Nucleus accumbens (tissue), 56 donors: ENCODE data around the gene NEAT1.

ENCODE experiments used
- DNase-seq, 56 donors: peaks; one replicate each; lab custom pipeline; 2025; lab: John Stamatoyannopoulos, UW

NEAT1 gene

DNA sequence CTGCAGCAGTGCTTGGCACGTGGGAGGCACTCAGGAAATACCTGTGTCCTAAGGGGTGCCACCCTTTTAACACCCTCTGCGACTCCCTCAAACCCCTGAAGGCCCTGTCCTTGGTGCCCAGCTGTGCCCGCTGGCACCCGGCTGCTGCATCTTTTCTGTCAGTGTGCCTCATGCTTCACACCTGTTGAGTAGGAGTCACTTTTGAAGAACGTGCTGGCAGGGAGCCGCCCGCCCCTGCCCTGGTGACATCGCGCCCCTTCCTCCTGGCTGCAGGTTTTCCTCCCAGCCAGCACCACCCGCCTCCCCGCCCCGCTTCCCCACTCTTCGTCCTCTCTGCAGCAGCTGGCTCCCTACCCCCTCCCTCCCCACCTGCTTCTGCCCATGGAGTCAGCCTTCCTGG lies 18.4 kb upstream of the NEAT1 start:
- no peak for DNase-seq

DNA sequence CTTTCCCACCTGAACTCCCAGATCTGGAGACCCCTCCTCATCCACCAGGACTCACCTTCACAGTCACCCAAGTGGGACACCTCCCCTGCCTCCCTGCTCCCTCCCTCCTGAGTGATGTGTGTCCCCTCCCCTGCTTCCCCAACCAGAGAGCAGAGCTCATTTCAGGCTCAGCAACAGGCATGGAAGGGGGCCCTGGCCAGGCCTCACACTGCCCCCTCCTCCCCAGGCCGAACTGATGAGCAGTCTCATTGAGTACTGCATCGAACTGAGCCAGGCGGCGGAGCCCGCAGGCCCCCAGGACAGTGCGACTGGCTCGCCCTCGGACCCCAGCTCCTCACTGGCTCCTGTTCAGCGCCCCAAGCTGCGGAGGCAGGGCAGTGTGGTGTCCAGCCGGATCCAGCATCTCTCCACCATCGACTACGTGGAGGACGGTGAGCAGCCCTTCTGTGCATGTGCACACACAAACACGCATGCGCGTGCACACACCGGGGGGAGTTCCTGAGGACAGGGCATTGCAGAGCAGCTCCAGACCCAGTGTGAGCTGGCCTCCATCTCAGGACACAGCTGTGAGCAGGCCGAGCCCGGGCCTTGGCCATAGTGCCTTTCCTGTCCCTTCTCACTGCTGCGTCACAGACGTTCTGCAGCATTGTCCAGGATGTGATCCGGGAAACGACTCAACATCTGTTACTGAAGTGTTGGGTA lies 17.8 kb upstream of the NEAT1 start:
- DNase-seq = no peak

DNA sequence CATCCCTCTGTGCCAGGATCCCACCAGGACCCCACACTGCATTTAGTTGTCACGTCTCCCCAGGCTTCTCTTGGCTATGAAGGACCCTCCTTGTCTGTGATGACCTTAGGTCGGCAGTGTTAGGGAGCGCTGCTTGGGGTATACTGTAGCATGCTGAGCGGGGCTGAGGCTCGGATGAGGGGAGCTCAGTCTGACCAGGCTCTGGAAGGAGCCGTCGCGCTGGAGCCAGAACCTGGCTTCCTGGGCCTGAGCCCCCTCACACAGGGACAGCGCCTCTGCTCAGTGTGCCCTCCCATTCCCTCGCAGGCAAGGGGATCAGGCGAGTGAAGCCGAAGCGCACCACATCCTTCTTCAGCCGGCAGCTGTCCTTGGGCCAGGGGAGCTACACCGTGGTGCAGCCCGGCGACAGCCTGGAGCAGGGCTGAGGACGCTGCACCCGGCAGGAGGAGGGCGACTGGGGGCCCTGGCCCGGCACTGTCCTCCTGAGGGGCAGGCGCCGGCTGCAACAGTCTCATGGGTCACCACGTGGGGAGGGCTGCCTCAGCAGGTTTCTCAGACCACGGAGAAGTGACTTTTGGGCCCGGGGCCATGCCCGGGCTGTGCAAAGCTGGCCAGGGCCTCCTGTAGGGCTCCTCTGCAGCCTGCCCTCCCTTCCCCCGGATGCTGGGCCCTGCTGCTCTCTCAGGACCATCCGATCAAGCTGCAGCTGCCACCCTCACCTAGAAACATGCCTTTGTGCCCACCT lies 11.5 kb upstream of the NEAT1 start:
- DNase-seq = no peak

DNA sequence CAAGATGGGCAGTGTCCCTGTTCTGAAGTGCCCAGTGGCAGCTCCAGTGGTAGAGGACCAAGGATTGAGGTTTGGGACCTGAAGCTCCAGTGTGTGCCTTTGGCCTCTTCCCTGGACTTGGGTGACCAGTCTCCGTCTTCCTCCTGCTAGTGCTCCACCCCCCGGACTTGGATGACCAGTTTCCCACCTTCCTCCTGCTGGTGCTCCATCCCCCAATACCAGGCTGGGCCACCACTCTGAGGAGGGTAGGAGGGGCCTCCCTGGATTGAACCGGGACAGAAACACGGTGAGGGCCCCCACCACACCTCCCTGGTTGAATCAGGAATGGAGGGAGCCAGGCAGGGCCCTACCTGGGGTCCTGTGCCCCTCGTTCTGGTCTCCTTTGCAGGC lies 10.9 kb upstream of the NEAT1 start:
- no peak for DNase-seq

DNA sequence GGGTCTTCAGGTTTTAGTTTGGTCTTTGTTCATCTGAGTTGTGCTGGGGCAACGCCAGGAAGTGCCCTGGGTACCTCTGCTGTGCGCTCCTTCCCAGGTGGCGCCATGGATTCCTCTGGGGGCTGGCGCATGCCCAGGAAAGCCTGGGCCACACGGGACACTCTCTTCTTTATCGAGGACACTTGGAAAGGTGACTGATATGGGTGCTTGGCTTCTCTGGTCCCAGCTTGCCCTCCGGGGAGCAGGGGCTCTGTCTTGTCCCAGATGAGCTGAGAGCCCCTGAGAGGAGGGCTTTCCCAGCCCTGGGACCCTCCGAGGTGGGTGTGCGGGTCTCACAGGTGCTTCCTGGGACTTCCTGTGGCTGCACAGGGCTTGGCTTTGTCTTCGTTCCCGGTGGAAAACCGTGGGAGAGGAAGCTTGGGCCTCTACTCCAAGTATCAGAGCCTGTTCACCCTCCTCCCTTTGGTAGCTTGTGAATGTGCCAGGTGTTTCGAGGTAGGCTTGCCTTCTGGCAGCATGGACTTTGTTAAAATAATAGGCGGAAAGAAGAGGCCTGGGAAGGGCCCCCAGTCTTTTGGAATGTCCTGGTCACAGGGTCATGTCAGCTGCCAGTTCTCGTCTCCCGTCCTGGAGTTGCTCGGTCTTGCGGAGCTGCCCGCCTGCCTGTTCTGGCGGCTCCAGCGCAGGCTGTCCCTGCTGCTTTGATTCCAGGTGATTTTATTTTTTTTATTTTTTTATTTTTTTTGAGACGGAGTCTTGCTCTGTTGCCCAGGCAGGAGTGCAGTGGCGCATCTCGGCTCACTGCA lies 10.1 kb upstream of the NEAT1 start:
- no peak for DNase-seq

DNA sequence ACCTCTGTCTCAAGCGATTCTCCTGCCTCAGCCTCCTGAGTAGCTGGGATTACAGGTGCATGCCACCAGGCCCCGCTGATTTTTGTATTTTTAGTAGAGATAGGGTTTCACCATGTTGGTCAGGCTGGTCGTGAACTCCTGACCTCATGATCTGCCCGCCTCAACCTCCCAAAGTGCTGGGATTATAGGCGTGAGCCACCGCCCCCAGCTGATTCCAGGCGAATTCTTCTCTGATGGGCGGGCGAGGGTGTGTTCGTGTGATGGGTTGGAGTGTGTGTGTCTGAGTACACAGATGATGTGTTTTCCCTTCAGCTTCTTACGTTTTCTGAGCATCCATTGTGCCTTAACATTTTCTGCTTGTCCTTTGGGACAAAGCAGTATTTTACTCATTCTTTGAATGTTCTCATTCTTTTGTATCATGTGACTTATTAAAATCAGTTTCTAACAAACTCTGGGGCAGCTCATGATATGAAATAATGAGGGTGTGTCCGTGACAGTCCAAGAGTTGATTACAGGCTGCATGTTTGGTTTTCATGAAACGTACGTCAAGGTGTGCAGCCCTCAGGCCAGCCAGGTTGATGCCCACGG lies 9.4 kb upstream of the NEAT1 start:
- peak in 2 of 56 donors; percentile 19 to 29 for DNase-seq

DNA sequence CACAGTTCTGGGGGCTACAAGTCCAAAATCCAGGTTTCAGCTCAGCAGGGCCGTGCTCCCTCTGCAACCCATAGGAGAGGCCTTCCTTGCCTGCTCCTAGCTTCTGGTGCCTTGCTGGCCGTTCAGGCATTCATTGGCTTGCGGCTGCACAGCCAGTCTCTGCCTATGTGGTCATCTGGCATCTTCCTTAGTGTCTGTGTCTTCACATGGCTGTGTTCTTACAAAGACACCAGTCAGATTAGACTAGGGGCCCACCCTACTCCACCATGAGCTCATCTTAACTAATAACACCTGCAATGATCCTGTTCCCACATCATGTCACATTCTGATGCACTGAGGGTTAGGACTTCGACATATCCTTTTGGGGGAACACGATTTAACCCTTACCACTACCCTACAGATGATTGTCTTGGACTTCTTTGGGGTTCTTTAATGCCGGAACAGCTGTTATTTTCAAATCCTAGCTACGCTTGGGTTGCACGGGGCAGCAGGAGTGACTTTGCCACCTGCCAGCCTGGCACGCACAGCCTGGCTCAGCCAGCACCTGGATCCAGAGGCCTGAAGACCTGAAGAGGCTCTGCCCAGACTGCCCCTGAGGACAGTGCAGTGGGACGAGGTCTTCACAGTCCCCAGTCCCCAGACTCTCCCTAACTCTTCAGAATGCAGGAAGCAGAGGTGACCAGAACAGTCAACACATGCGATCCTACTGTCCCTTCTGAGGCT lies 7.7 kb upstream of the NEAT1 start:
- DNase-seq = peak in 2 of 56 donors; percentile 5 to 28

DNA sequence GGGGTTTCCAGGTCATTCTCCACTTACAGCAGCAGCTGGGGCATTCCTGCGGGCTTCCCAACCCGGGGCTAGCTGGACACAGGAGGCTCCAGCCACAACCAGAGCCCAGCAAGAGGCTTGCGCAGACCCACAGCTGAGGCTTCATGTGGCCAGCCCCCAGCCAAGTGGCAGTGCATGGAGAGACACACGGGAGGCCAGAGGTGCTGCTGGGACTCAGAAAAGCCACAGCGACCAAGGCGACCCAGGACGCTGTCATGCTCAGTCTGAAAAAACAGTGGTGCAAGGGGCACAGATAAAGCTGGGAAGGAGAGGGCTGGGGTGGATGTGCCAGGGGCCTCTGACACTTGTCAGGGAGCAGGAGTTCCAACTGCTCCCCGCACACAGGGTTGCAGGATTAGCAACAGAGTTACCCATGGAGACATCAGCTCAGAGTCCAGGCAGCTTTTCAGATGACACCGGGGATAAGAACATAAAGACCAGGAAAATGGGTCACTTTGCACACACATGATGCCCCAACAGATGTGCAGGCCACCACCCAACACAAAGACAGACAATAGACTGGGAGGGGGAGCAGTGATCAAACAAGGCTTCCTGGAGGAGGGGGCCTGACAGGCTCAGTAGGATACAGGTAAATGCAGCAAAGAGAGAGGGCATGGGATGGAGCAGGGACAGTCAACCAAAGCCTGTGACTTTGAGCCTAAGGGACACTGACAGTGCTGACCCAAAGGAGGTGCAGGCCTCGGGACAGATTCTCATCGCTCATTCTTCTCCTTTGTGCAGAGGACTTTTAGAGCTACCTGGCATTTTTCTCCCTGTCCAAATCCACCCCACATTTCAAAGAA lies 6.9 kb upstream of the NEAT1 start:
- DNase-seq = peak in 1 of 56 donors; percentile 10

DNA sequence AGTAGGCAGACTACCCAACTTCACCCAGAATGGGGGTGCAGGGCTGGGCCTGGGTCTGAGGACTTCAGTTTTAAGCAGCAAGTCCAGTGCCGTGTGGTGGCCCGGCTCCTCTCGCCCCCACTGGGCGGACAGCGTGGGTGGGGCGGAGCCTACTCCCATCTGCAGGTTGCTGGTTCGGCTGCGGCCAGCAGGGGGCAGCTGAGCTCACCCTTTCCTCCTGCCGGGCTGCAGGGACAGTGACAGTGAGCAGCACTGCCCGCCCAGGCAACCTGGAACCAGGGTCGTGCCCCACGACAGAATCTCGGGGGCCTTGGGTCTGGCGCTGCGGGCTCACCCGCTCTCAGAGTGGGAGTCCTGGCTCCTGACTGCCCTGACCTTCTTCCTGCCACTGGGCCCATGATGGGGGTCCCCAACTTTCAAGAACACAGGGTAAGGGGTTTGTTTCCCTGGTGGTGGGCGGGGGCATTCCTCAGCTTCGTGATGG lies 6.2 kb upstream of the NEAT1 start:
- peak; percentile 41 to 97 (median 86) for DNase-seq

DNA sequence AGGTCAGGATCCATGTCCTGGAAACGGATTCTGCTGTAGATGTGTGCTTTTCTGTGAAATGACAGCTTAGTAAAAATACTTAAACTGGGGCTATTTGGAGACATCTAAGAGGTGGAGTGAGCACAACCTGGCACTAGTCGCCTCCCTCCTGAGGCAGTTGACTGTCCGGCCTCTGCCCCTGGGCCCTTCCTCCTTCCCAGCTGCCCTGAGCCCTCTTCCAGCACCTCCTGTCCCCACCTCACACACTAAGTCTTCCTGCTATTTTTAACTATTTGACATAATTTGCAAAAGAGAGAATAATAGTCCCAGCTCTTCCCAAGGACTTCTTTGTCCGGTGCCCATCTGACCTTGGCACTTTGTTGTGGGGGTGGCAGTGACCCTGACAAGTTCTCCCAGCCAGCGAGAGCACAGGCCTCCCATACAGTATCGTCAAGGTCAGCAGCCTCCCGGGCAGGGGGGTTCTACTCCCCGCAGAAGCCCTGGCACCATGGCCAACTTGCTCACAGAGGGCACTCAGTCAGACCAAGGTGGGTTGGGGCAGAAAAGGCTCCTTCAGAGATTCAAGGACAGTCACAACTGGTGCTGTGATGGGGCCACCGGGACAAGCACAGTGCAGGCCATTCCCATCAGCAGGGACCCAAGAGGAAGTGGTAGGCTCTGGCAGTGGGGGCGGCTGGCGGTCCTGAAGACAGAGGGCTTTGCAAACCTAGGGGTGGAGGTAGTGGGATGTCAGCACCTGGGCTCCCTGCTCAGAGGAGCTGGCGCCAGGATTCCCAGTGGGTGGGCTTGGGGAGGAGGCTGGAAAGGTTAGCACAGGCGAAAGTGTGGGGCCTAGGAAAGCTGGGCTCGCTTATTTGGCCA lies 5.5 kb upstream of the NEAT1 start:
- DNase-seq = peak in 5 of 56 donors; percentile 26 to 42 (median 33)

DNA sequence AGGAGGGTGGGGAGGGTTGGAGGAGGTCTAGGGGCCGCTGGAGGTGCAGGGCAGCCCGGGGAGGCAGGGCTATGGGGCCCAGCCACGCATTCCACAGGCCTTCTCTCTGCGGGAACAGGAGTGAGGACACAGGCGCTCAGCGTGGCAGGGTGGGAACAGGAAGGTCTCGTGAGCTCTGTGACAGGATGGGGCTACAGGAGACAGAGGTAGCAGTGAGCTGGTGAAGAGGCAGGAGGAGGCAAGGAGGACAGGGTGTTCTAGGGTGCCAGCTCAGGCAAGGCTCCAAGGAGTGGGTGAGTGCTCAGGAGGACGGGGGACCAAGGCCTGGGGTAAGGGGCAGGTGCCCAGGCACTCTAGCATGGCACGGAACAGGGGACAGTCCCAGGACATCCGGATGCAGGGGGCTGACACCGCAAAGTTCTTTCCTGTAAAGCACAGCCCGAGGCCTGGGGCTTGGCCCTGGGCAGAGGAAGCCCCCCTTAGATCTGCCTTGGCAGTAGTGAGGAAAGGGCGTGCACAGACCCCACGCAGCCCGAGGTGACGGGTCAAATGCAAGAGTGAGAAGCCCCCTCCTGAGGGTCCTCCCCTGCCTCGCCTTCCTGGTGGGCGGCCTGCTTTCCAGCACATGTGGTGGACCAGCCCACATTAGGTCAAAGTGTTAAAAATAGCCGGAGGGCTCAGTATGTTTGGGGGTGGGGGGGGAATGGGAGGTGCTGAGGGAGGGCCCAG lies 4.7 kb upstream of the NEAT1 start:
- DNase-seq = peak in 3 of 56 donors; percentile 29 to 47 (median 29)

DNA sequence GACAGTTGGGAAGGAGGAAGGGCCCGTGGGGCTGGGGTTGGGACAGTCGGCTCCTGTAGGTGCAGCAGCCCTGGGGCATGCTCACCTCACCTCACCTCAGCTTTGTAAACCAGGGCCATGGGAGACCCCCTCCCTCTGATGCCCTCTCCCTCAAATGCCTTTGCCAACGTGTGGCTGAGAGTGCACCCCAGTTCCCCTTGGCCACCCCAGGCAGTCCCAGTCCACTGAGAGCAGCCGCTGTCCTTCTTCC lies 4.2 kb upstream of the NEAT1 start:
- no peak for DNase-seq

DNA sequence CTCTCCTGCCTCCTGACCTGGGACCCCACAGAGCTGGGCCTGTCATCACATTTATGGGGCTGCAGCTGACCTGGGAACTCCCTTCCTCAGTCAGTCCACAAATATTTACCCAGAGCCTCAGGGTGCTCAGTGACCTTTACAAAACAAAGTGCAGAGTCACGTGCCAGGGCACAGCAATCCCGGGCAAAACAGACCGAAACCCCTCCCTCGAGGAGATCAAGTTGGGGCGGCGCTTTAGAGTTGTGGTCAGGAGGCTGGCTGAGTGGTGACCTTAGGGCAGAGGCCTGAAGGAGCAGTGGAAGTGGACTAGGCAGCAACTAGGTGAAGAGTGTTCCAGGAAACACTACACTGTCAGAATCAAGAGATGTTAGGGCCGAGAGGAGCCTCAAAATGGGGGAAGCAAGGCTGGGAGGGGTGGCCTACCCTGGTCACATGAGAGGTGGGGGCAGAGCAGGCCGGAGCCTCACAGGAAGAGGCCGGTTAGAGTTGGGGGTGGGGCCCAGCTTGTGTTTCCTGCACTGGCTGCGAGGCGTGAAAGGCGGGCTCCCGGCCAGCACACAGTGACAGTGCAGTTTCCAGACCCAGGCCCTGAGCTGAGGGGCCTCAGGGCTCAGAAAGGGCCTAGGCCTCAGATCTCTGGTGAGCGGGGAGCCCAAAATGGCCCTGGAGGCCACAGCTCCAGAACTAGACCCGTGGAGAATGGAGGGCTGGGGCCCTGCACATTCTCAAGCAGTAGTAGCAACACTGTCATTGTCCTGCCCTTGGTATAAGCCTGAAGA lies 3.7 kb upstream of the NEAT1 start:
- DNase-seq = peak in 55 of 56 donors; percentile 68 to 94 (median 87)

DNA sequence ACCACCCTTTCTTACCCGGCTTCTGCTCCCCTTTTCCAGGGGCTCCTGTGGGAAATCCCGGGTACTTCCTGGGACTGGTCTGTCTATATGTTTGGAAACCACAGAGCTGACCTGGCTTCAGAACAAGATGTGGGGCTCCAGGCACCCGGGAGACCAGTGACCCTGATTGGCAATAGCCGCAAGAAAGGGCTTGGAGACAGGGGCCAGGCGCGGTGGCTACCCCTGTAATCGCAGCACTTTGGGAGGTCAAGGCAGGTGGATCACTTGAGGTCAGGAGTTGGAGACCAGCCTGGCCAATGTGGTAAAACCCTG lies 3.2 kb upstream of the NEAT1 start:
- DNase-seq = peak in 1 of 56 donors; percentile 70

DNA sequence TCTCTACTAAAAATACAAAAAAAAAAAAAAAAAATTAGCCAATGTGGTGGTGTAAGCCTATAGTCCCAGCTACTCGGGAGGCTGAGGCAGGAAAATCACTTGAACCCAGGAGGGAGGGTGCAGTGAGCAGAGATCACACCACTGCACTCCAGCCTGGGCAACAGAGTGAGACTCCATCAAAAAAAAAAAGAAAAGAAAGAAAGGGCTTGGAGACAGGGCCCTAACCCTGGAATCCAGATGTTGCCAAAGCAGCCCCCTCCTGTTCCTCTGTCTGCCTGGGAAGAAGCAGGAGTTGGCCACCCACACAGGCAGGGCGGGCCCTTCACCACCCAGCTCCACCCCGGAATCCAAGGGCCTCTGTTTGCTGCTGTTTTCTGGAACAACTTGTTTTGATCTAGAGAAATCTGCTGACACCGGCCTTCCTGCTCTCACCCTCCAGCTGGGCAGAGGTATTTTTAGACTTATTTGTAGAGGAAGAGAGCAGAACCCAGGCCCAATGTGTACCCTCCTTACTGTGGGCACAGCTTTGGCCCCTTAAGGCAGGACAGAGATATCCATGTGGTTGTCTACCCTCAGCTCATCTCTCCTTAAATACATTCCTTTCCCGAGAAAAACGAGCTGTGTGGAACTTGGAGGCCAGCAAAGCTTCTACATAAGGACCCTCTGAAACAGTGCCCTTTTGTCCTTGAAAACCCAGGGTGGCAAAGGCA lies 2.7 kb upstream of the NEAT1 start:
- peak; percentile 39 to 91 (median 81) for DNase-seq

DNA sequence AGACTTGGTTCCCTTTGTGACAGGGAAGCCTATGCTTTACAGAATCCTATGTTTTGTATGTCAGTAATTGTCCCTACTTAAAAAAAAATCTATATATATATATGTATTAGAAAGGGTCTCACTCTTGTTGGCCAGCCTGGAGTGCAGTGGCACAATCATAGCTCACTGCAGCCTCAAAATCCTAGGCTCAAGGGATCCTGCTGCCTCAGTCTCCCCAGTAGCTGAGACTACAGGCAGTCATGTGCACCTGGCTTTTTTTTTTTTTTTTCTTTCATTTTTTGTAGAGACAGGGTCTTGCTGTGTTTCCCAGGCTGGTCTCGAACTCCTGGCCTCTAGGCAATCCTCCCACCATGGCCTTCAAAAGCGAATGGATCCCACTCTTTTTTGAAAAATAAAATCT lies 2.1 kb upstream of the NEAT1 start:
- no peak for DNase-seq
